HCT116 (cell line): Measurements from ENCODE around the gene RPS6KL1. TPM values are rescaled to one million over a fixed set of nuclear protein-coding genes. Genes with fewer than 3 reads are reported as not detected.

Source experiments
- ATAC-seq: fragments of 200-7000 bp; cut with Tn5 transposase; 2 replicates; pipeline ENCODE4 v1.9.1; 2020; ENCODE audit warnings: mild to moderate bottlenecking, moderate library complexity
- BruUV-seq: library from RNA; stranded (reverse); fragments of 400-500 nt; replicated peaks from 2 replicates; lab custom pipeline; 2021; lab: Mats Ljungman, UMichigan
- CTCF ChIA-PET: fragments of 300-600 bp; sonication (Branson Sonifier 250); formaldehyde crosslinking; loops from one replicate; lab custom pipeline; 2021; ENCODE audit warnings: antibody characterized with exemption; lab: Charles Lee
- POLR2A ChIA-PET: fragments of 300-600, 350-600 bp; sonication (Branson Sonifier 250); formaldehyde crosslinking; loops from one replicate; lab custom pipeline; 2021; ENCODE audit warnings: antibody characterized with exemption; lab: Charles Lee
- RAD21 ChIA-PET, 2 experiments: fragments of 300-600 bp; sonication (Branson Sonifier 250); formaldehyde crosslinking; loops; one replicate each; lab custom pipeline; 2023; ENCODE audit warnings: low total read pairs in 2 of 2; ENCODE audit not compliant: uncharacterized antibody in 2 of 2, unreplicated experiment in 2 of 2, low non-redundant PET in 1 of 2; lab: Charles Lee
- DNase-seq: peaks from one replicate; pipeline ENCODE4 v3.0.0-alpha.2; 2010; ENCODE audit warnings: low read depth, low spot score
- H2AFZ ChIP-seq: fragments of 200-600 bp; shearing (Covaris generic), sonication (generic); 2 replicates; pipeline ENCODE4 v1.6.1; 2017; ENCODE audit warnings: low read depth, mixed run types, mixed read lengths, antibody characterized with exemption, low read length; ENCODE audit not compliant: poor library complexity, severe bottlenecking
- H3K27ac ChIP-seq: 2 replicates; pipeline ENCODE4 v1.5.1; 2012; ENCODE audit warnings: low read depth, low read length
- H3K27me3 ChIP-seq: fragments of 200-600 bp; sonication (generic); 2 replicates; pipeline ENCODE4 v1.6.1; 2016; ENCODE audit warnings: mixed run types, low read length, mixed read lengths; ENCODE audit not compliant: insufficient read depth
- H3K36me3 ChIP-seq, 2 experiments: fragments of 200-500 bp in 1 of 2; fragments of 200-600 bp in 1 of 2; sonication (Bioruptor generic) in 1 of 2; sonication (generic) in 1 of 2; 2 replicates each; pipeline versions ENCODE4 v1.5.1 to v1.6.1; 2014 to 2016; ENCODE audit warnings: low read length in 2 of 2, inconsistent platforms in 1 of 2, mixed read lengths in 1 of 2, mixed run types in 1 of 2; ENCODE audit not compliant: insufficient read depth in 2 of 2, control insufficient read depth in 1 of 2
- H3K4me1 ChIP-seq, 2 experiments: fragments of 200-600 bp in 1 of 2; sonication (generic) in 1 of 2; 2 replicates each; pipeline versions ENCODE4 v1.5.1 to v1.6.1; 2012 to 2017; ENCODE audit warnings: low read length in 2 of 2, inconsistent platforms in 1 of 2, mild to moderate bottlenecking in 1 of 2, mixed read lengths in 1 of 2, mixed run types in 1 of 2, moderate library complexity in 1 of 2; ENCODE audit not compliant: insufficient read depth in 2 of 2, control insufficient read depth in 1 of 2
- H3K4me2 ChIP-seq: fragments of 200-600 bp; sonication (generic); 2 replicates; pipeline ENCODE4 v1.6.1; 2017; ENCODE audit warnings: mixed run types, low read length, mixed read lengths
- H3K4me3 ChIP-seq, 2 experiments: fragments of 200-600 bp in 1 of 2; sonication (generic) in 1 of 2; replicated peaks in 1 of 2; 2 replicates each; pipeline ENCODE4 v1.5.1; 2011 to 2016; ENCODE audit warnings: low read length in 2 of 2, control low read depth in 1 of 2, low read depth in 1 of 2, mild to moderate bottlenecking in 1 of 2, mixed read lengths in 1 of 2, mixed run types in 1 of 2
- H3K79me2 ChIP-seq: fragments of 200-600 bp; sonication (generic); 2 replicates; pipeline ENCODE4 v1.6.1; 2017; ENCODE audit warnings: mild to moderate bottlenecking, mixed run types, low read length, moderate library complexity, mixed read lengths; ENCODE audit not compliant: insufficient read depth
- H3K9ac ChIP-seq: fragments of 200-600 bp; sonication (generic); 2 replicates; pipeline ENCODE4 v1.6.1; 2016; ENCODE audit warnings: low read length, mixed read lengths
- H3K9me2 ChIP-seq: fragments of 200-600 bp; sonication (generic), shearing (Covaris generic); 2 replicates; pipeline ENCODE4 v1.6.1; 2017; ENCODE audit warnings: mixed run types, mild to moderate bottlenecking, moderate library complexity; ENCODE audit not compliant: insufficient read depth
- H3K9me3 ChIP-seq, 2 experiments: fragments of 200-500 bp in 1 of 2; fragments of 200-600 bp in 1 of 2; sonication (Bioruptor generic) in 1 of 2; sonication (generic) in 1 of 2; 2 replicates each; pipeline ENCODE4 v1.6.1; 2014 to 2017; ENCODE audit warnings: low read length in 2 of 2, mixed read lengths in 2 of 2, inconsistent platforms in 1 of 2, low read depth in 1 of 2, mild to moderate bottlenecking in 1 of 2, mixed run types in 1 of 2, moderate library complexity in 1 of 2; ENCODE audit not compliant: control insufficient read depth in 1 of 2, insufficient read depth in 1 of 2
- H4K20me1 ChIP-seq: fragments of 200-600 bp; sonication (generic), shearing (Covaris generic); 2 replicates; pipeline ENCODE4 v1.6.1; 2017; ENCODE audit warnings: mixed run types, mild to moderate bottlenecking, moderate library complexity; ENCODE audit not compliant: insufficient read depth
- ATF3 ChIP-seq: IDR thresholded peaks from 2 replicates; pipeline ENCODE4 v1.6.1; 2012
- CBX3 ChIP-seq: IDR thresholded peaks from 2 replicates; pipeline ENCODE4 v1.6.1; 2012; ENCODE audit warnings: low read depth
- CEBPB ChIP-seq: IDR thresholded peaks from 2 replicates; pipeline ENCODE4 v1.6.1; 2012; ENCODE audit warnings: low read depth
- CTCF ChIP-seq, 3 experiments: fragments of 200-600 bp in 1 of 3; sonication (generic) in 1 of 3; IDR thresholded peaks in 2 of 3; conservative IDR thresholded peaks in 1 of 3; 2 replicates each; pipeline ENCODE4 v1.5.1; 2012 to 2017; ENCODE audit warnings: low read depth in 2 of 3, low read length in 2 of 3, antibody characterized with exemption in 1 of 3, borderline replicate concordance in 1 of 3, control low read depth in 1 of 3, mild to moderate bottlenecking in 1 of 3, mixed read lengths in 1 of 3, mixed run types in 1 of 3, moderate library complexity in 1 of 3; ENCODE audit not compliant: insufficient read depth in 1 of 3
- ELF1 ChIP-seq: IDR thresholded peaks from 2 replicates; pipeline ENCODE4 v1.6.1; 2012; ENCODE audit warnings: low read depth, borderline replicate concordance
- EZH2 ChIP-seq: fragments of 200-600 bp; sonication (generic); IDR thresholded peaks from 2 replicates; pipeline ENCODE4 v1.6.1; 2017; ENCODE audit warnings: antibody characterized with exemption, mixed run types
- FOSL1 ChIP-seq: IDR thresholded peaks from 2 replicates; pipeline ENCODE4 v1.6.1; 2012; ENCODE audit warnings: low read depth
- JUND ChIP-seq: IDR thresholded peaks from 2 replicates; pipeline ENCODE4 v1.6.1; 2012
- MAX ChIP-seq: IDR thresholded peaks from 2 replicates; pipeline ENCODE4 v1.6.1; 2012
- REST ChIP-seq: IDR thresholded peaks from 2 replicates; pipeline ENCODE4 v1.6.1; 2012; ENCODE audit warnings: low read depth
- SP1 ChIP-seq: IDR thresholded peaks from 2 replicates; pipeline ENCODE4 v1.6.1; 2012; ENCODE audit warnings: low read depth
- SRF ChIP-seq: IDR thresholded peaks from 2 replicates; pipeline ENCODE4 v1.6.1; 2012; ENCODE audit warnings: low read depth
- TCF7L2 ChIP-seq: IDR thresholded peaks from 2 replicates; pipeline ENCODE4 v1.7.0; 2011; ENCODE audit warnings: borderline replicate concordance, inconsistent platforms; ENCODE audit not compliant: insufficient read depth, insufficient read length; ENCODE audit errors: extremely low read depth
- ZBTB33 ChIP-seq: IDR thresholded peaks from 2 replicates; pipeline ENCODE4 v1.6.1; 2011; ENCODE audit warnings: mild to moderate bottlenecking, low read length, moderate library complexity; ENCODE audit not compliant: insufficient replicate concordance; ENCODE audit errors: extremely low read depth
- ZFX ChIP-seq: fragments of 450-650 bp; IDR thresholded peaks from 2 replicates; pipeline ENCODE4 v1.6.1; 2017
- ZNF274 ChIP-seq: fragments of 200-500 bp; sonication (Bioruptor generic); IDR thresholded peaks from 2 replicates; pipeline ENCODE4 v1.6.1; 2014; ENCODE audit warnings: mild to moderate bottlenecking, low read depth, low read length, inconsistent platforms
- intact Hi-C: fragments of 100-400 bp; cut with micrococcal nuclease; formaldehyde crosslinking; loops from 2 replicates; pipeline ENCODE4 v1.10.0; 2022
- total RNA-seq: library from RNA; stranded (reverse); gene quantifications from one replicate; pipeline ENCODE4 v1.2.1, GENCODE V29; 2021; ENCODE audit not compliant: unreplicated experiment

Gene RPS6KL1
- total RNA-seq, 1 experiment from 2014 or later, result 6.7 TPM

- no peaks in the 10 kb centered on the region for H3K27me3 ChIP-seq
Measured at GRCh38 chr14:74912111-74912510, 10.9 kb downstream of the RPS6KL1 start.

More at GRCh38 chr14:74912111-74912510, 10.9 kb downstream of the RPS6KL1 start:
- Histone ChIP-seq H3K36me3 (no peaks in the 10 kb centered on the region), H3K79me2 (no peaks in the 10 kb centered on the region), H3K4me1 (peaks cover 10 to 21% of the 10 kb centered on the region in 2 experiments; a peak in 3 of 4 replicates), H4K20me1 (no peaks in the 10 kb centered on the region), H3K9me3 (no peaks in the 10 kb centered on the region), H3K9ac (no peak overlapping the region), H3K27ac (no peak overlapping the region), H2AFZ (no peak overlapping the region), H3K4me3 (no peak overlapping the region), H3K9me2 (no peaks in the 10 kb centered on the region), H3K4me2 (peak overlapping the region; percentile 39; the same call in 1 of the 2 replicates)
- no peak for ATAC-seq
- no peak for DNase-seq
- TF ChIP-seq MAX (no peak), REST (no peak), ELF1 (no peak), CBX3 (no peak), ZFX (no peak), FOSL1 (no peak), ZBTB33 (no peak), JUND (no peak), CTCF (IDR thresholded peaks at IDR 0.05 in 2 of 3, conservative IDR thresholded peaks at IDR 0.05 in 1 of 3; ENCODE audit: borderline replicate concordance in 1 of 3, insufficient read depth in 1 of 3, low read depth in 2 of 3, low read length in 2 of 3) (no peak), EZH2 (no peak), TCF7L2 (no peak), ZNF274 (no peak), SRF (no peak), ATF3 (no peak), SP1 (no peak), CEBPB (no peak)
- ChIA-PET POLR2A (no interaction called here), CTCF (interaction anchor here (1.6 to 2.3 kb wide), 2 partner anchors 11 to 51 kb away, joined by 5 to 7 read pairs; partner anchors contain the start of gene RPS6KL1), RAD21 (no interaction called here)
- intact Hi-C loops, result no loop called here
- no TSS peak for BruUV-seq
